DND-41 (cell line): ENCODE measurements around the gene TMEM45B.
"Not testable (repeated sequence)": the region's sequence is repeated elsewhere in the genome, so short reads cannot be mapped to it uniquely, and the experiment has no call there.

Source experiments
- ATAC-seq: fragments of 200-7000 bp; cut with Tn5 transposase; 3 replicates; pipeline ENCODE4 v1.9.1; 2021; ENCODE audit warnings: low read depth; ENCODE audit not compliant: insufficient read depth
- DNase-seq: peaks from one replicate; pipeline ENCODE4 v3.0.0-alpha.2; 2020
- H2AFZ ChIP-seq: 2 replicates; pipeline ENCODE4 v1.6.0; 2012; ENCODE audit warnings: low read depth, low read length
- H3K27ac ChIP-seq: 2 replicates; pipeline ENCODE4 v1.5.1; 2012; ENCODE audit warnings: low read length, inconsistent platforms
- H3K27me3 ChIP-seq: fragments of 200-600 bp; sonication (generic); 2 replicates; pipeline ENCODE4 v1.6.0; 2012; ENCODE audit warnings: low read length, mild to moderate bottlenecking, inconsistent platforms; ENCODE audit not compliant: insufficient read depth, poor library complexity
- H3K36me3 ChIP-seq: 2 replicates; pipeline ENCODE4 v1.5.1; 2012; ENCODE audit warnings: low read length, inconsistent platforms; ENCODE audit not compliant: insufficient read depth
- H3K4me1 ChIP-seq: 2 replicates; pipeline ENCODE4 v1.5.1; 2012; ENCODE audit warnings: mild to moderate bottlenecking, low read length; ENCODE audit not compliant: insufficient read depth
- H3K4me2 ChIP-seq: 2 replicates; pipeline ENCODE4 v1.6.0; 2012; ENCODE audit warnings: mild to moderate bottlenecking, moderate library complexity, low read length, inconsistent platforms; ENCODE audit not compliant: insufficient read depth
- H3K4me3 ChIP-seq, 2 experiments: fragments of 200-600 bp in 1 of 2; shearing (Covaris generic) in 1 of 2; 2 replicates each; pipeline ENCODE4 v1.5.1; 2012 to 2016; ENCODE audit warnings: inconsistent platforms in 2 of 2, low read length in 2 of 2, mild to moderate bottlenecking in 2 of 2, low read depth in 1 of 2, moderate library complexity in 1 of 2
- H3K79me2 ChIP-seq: 2 replicates; pipeline ENCODE4 v1.6.0; 2012; ENCODE audit warnings: low read length, inconsistent platforms; ENCODE audit not compliant: insufficient read depth
- H3K9ac ChIP-seq: 2 replicates; pipeline ENCODE4 v1.6.0; 2012; ENCODE audit warnings: low read depth, mild to moderate bottlenecking, inconsistent platforms, low read length, moderate library complexity
- H3K9me3 ChIP-seq: 2 replicates; pipeline ENCODE4 v1.5.1; 2012; ENCODE audit warnings: low read length, moderate library complexity, mild to moderate bottlenecking, inconsistent platforms; ENCODE audit not compliant: insufficient read depth, severe bottlenecking
- H4K20me1 ChIP-seq: 2 replicates; pipeline ENCODE4 v1.6.0; 2012; ENCODE audit warnings: low read length; ENCODE audit not compliant: insufficient read depth
- EZH2 ChIP-seq: IDR thresholded peaks from 3 replicates; pipeline ENCODE4 v1.6.1; 2012; ENCODE audit warnings: borderline replicate concordance, low read depth, mild to moderate bottlenecking, moderate library complexity, low read length, inconsistent platforms; ENCODE audit not compliant: severe bottlenecking
- TF ChIP-seq, protein P1 (sequence below): IDR thresholded peaks from 2 replicates; pipeline ENCODE4 v1.5.1; 2012; ENCODE audit warnings: borderline replicate concordance, low read length, moderate library complexity, mild to moderate bottlenecking; ENCODE audit not compliant: poor library complexity, severe bottlenecking; ENCODE audit errors: extremely low read depth

Gene TMEM45B

GRCh38 chr11:129792663-129793062, 23.0 kb upstream of the TMEM45B start:
- TF ChIP-seq, protein P1, sequence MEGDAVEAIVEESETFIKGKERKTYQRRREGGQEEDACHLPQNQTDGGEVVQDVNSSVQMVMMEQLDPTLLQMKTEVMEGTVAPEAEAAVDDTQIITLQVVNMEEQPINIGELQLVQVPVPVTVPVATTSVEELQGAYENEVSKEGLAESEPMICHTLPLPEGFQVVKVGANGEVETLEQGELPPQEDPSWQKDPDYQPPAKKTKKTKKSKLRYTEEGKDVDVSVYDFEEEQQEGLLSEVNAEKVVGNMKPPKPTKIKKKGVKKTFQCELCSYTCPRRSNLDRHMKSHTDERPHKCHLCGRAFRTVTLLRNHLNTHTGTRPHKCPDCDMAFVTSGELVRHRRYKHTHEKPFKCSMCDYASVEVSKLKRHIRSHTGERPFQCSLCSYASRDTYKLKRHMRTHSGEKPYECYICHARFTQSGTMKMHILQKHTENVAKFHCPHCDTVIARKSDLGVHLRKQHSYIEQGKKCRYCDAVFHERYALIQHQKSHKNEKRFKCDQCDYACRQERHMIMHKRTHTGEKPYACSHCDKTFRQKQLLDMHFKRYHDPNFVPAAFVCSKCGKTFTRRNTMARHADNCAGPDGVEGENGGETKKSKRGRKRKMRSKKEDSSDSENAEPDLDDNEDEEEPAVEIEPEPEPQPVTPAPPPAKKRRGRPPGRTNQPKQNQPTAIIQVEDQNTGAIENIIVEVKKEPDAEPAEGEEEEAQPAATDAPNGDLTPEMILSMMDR = no peak
- no peak for TF ChIP-seq EZH2
- DNase-seq (no peak), ATAC-seq (no peak)
- Histone ChIP-seq H2AFZ (no peak overlapping the region), H4K20me1 (no peaks in the 10 kb centered on the region), H3K79me2 (no peaks in the 10 kb centered on the region), H3K27me3 (peaks cover 11% of the 10 kb centered on the region), H3K27ac (no peak overlapping the region), H3K36me3 (no peaks in the 10 kb centered on the region), H3K9me3 (peaks cover 9% of the 10 kb centered on the region), H3K4me2 (no peak overlapping the region), H3K9ac (no peak overlapping the region), H3K4me1 (no peaks in the 10 kb centered on the region), H3K4me3 (no peak overlapping the region)

DNA sequence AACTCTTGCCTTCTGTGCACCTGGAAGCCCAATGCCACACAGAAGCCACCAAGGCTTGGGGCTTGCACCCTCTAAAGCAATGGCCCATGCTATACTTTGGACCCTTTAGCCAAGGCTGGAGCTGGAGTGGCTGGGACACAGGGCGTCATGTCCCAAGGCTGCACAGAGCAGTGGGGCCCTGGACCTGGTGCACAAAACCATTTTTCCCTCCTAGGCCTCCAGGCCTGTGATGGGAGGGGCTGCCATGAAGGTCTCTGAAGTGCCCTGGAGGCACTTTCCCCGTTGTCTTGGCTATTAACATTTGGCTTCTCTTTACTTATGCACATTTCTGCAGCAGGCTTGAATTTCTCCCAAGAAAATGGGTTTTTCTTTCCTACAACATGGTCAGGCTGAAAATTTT, 20.6 kb upstream of the TMEM45B start:
- no peak for ATAC-seq
- Histone ChIP-seq H2AFZ (no peak overlapping the region), H3K27ac (no peak overlapping the region), H3K4me2 (no peak overlapping the region), H3K79me2 (no peaks in the 10 kb centered on the region), H4K20me1 (no peaks in the 10 kb centered on the region), H3K9me3 (peaks cover 9% of the 10 kb centered on the region), H3K4me3 (no peak overlapping the region), H3K27me3 (peaks cover 11% of the 10 kb centered on the region), H3K9ac (no peak overlapping the region), H3K36me3 (no peaks in the 10 kb centered on the region), H3K4me1 (no peaks in the 10 kb centered on the region)
- no peak for TF ChIP-seq EZH2
- TF ChIP-seq, protein P1 = no peak
- no peak for DNase-seq

DNA sequence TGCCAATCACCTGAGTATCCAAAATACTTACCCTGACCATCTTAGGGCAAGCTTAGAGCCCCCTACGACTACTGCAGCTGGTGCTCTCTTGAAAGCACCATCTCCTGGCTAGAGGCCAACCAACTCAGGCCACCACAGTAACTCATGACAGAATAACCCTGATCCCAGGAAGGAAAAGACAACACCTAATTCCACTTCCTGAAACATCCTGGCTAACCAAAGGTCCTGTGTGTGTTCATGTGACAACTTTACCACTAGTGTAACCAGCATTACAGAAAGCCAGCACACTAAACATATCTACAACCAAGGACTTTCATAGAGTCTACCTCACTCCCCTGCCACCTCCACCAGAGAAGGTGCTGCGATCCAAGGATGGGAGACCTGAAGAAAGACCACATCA, 17.4 kb upstream of the TMEM45B start:
- no peak for DNase-seq
- no peak for ATAC-seq

GRCh38 chr11:129800162-129800561, 15.5 kb upstream of the TMEM45B start:
- not testable (repeated sequence) for H3K27me3 ChIP-seq, H3K79me2 ChIP-seq, H3K4me2 ChIP-seq, H3K9me3 ChIP-seq, H3K9ac ChIP-seq, H2AFZ ChIP-seq, ATAC-seq, H4K20me1 ChIP-seq, H3K27ac ChIP-seq, H3K4me1 ChIP-seq, DNase-seq, H3K36me3 ChIP-seq, H3K4me3 ChIP-seq

More for the DNA sequence above, 17.4 kb upstream of the TMEM45B start:
- H3K79me2 ChIP-seq = no peaks in the 10 kb centered on the region
- no peak overlapping the region for H2AFZ ChIP-seq
- H3K9ac ChIP-seq = no peak overlapping the region
- H3K36me3 ChIP-seq = no peaks in the 10 kb centered on the region
- H3K4me2 ChIP-seq = no peak overlapping the region
- no peak overlapping the region for H3K27ac ChIP-seq
- H4K20me1 ChIP-seq = no peaks in the 10 kb centered on the region
- peaks cover 9% of the 10 kb centered on the region for H3K9me3 ChIP-seq
- TF ChIP-seq EZH2 = no peak
- TF ChIP-seq, protein P1 = no peak
- H3K4me3 ChIP-seq = no peak overlapping the region
- H3K27me3 ChIP-seq = no peaks in the 10 kb centered on the region
- no peaks in the 10 kb centered on the region for H3K4me1 ChIP-seq
